Measurements from ENCODE around the gene CPXM2.

The CPXM2 gene

GRCh38 chr10:123772645-123773508, 118.7 kb downstream of the CPXM2 start:
- DNase-seq (ENCODE audit: low spot score), result no peak

GRCh38 chr10:123771877-123772644, 119.5 kb downstream of the CPXM2 start:
- no peak for DNase-seq (ENCODE audit: low spot score)

- no peak for DNase-seq (ENCODE audit: low spot score)
Observed at GRCh38 chr10:123769647-123770046, 122.0 kb downstream of the CPXM2 start.

GRCh38 chr10:123766761-123767160, 124.8 kb downstream of the CPXM2 start:
- no peak for DNase-seq (ENCODE audit: low spot score)

GRCh38 chr10:123766012-123766411, 125.6 kb downstream of the CPXM2 start:
- DNase-seq (ENCODE audit: low spot score), result no peak

- DNase-seq (ENCODE audit: low spot score), result no peak
Observed at GRCh38 chr10:123761666-123762230, 129.9 kb downstream of the CPXM2 start.

- DNase-seq (ENCODE audit: low spot score), result no peak
Observed at GRCh38 chr10:123761038-123761428, 130.6 kb downstream of the CPXM2 start.

- no peak for DNase-seq (ENCODE audit: low spot score)
Observed at GRCh38 chr10:123760356-123761037, 131.1 kb downstream of the CPXM2 start.

- DNase-seq (ENCODE audit: low spot score), result no peak
Observed at GRCh38 chr10:123759501-123760031, 132.0 kb downstream of the CPXM2 start.

GRCh38 chr10:123759041-123759440, 132.6 kb downstream of the CPXM2 start:
- DNase-seq (ENCODE audit: low spot score), result no peak

- no peak for DNase-seq (ENCODE audit: low spot score)
Observed at GRCh38 chr10:123757853-123758252, 133.8 kb downstream of the CPXM2 start.

- no peak for DNase-seq (ENCODE audit: low spot score)
Observed at GRCh38 chr10:123755061-123755460, 136.5 kb downstream of the CPXM2 start.

- no peak for DNase-seq (ENCODE audit: low spot score)
Observed at GRCh38 chr10:123754123-123754522, 137.5 kb downstream of the CPXM2 start.

- DNase-seq (ENCODE audit: low spot score), result no peak
Observed at GRCh38 chr10:123751342-123752134, 140.1 kb downstream of the CPXM2 start.

GRCh38 chr10:123750901-123751300, 140.7 kb downstream of the CPXM2 start:
- DNase-seq (ENCODE audit: low spot score), result no peak

GRCh38 chr10:123748711-123749110, 142.9 kb downstream of the CPXM2 start:
- DNase-seq (ENCODE audit: low spot score), result no peak

- no peak for DNase-seq (ENCODE audit: low spot score)
Observed at GRCh38 chr10:123747426-123747825, 144.2 kb downstream of the CPXM2 start.

- DNase-seq (ENCODE audit: low spot score), result no peak
Observed at GRCh38 chr10:123746942-123747341, 144.7 kb downstream of the CPXM2 start.

- DNase-seq (ENCODE audit: low spot score), result no peak
Observed at GRCh38 chr10:123746520-123746919, 145.1 kb downstream of the CPXM2 start.

- DNase-seq (ENCODE audit: low spot score), result no peak
Observed at GRCh38 chr10:123746061-123746460, 145.5 kb downstream of the CPXM2 start.

GRCh38 chr10:123744224-123744536, 147.4 kb downstream of the CPXM2 start:
- DNase-seq (ENCODE audit: low spot score), result no peak
